ENCODE measurements around the gene VPS37B. TPM values are rescaled to one million over a fixed set of nuclear protein-coding genes. Genes with fewer than 3 reads are reported as not detected.
A peak's percentile ranks its signal among the peaks of the same experiment; 100 is the strongest.

VPS37B gene
- polyA plus RNA-seq, 1 of the 3 experiments (the other 2 are of a cell fraction): 41.1 TPM

DNA sequence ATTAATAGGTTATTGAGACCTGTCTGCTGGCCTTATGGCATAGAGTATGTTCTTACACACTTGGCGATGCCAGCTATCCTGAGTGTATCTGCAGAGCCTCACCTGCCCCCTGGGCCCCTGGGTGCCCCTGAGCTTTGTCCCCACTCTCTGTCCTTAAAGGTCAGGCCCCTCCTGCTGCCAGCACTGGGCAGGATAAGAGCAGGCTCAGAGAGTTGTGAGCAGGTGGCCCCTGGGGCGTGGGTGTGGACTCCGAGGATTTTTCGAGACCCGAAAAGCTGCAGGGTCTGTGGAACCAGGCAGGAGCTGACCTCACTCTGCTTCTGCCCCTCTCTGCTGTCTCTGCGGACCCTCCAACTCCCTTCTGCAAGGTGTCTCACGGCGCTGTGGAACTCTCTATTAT, 52.5 kb downstream of the VPS37B start (continued):
- TF ChIP-seq, protein P1, sequence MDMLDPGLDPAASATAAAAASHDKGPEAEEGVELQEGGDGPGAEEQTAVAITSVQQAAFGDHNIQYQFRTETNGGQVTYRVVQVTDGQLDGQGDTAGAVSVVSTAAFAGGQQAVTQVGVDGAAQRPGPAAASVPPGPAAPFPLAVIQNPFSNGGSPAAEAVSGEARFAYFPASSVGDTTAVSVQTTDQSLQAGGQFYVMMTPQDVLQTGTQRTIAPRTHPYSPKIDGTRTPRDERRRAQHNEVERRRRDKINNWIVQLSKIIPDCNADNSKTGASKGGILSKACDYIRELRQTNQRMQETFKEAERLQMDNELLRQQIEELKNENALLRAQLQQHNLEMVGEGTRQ (IDR thresholded peaks at IDR 0.05; ENCODE audit: borderline replicate concordance, low read depth, low read length): no peak
- no peak for TF ChIP-seq TAF1 (IDR thresholded peaks at IDR 0.05; ENCODE audit: borderline replicate concordance, low read depth, low read length)

DNA sequence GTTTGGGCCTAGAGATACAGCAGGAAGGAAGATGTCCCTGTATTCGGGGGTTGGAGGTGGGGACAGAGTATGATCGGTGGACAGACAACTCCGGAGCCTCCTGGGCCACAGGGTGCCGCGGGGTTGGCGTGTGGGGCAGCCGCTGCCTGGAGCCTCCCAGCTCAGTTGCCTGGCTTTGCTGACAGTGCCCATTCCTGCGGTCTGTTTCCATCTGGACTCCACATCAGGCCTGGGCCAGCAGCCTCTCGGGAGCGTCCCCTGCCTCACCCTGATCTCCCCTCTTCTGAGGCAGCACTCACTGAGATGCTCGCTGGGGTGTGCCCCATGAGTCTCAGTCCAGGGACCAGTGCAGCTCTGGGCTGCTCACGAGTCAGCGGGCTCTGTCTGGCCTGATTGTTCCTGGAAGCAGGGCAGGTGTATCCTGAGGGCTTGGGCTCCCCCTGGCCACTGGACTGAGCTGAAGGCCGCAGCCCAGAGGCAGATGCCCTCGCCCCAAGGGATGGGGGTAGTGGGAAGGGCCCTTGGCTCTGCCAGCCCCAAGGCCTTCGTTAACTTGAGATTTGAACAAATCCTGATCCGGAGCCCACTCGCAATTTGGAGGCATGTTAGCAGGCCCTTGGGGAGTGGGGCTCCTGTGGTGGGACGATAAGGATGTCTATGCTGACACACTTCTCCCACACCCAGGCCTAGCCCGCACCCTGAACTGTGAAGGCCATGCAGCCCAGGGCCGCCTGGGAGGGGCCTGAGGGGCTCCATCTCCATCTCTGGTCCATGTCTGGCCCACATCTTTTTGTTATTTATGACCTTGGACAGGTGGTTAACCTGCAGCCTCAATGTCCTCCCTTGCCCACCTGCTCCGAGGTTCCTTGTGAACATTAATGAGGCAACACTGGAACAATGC, 53.2 kb downstream of the VPS37B start:
- peak overlapping the region in 1 of 2 experiments; percentile 77; a peak in 2 of 4 replicates for H3K27ac ChIP-seq (ENCODE audit: low read depth in 2 of 2, low read length in 1 of 2)
- H3K36me3 ChIP-seq (replicated peaks in 1 of 2; ENCODE audit: control insufficient read depth in 1 of 2, insufficient read depth in 2 of 2, low read length in 1 of 2): no peaks in the 10 kb centered on the region
- no peak overlapping the region for H2AFZ ChIP-seq (ENCODE audit: low read depth)
- WGBS (ENCODE audit: low lambda C conversion rate): 80% methylated on average over 20 of the region's 22 CpGs
- peaks cover 11 to 65% of the 10 kb centered on the region in 2 experiments; a peak in 3 of 4 replicates for H3K4me1 ChIP-seq (ENCODE audit: control insufficient read depth in 1 of 2, insufficient read depth in 2 of 2, low read depth in 1 of 2, low read length in 1 of 2)
- peak; percentile 82 for DNase-seq
- ChIA-PET POLR2A (interaction anchor here (0.6 kb wide), 1 partner anchor 82 kb away, joined by 3 read pairs; no protein-coding TSS in a partner anchor), CTCF (interaction anchor here (1.0 to 2.4 kb wide), 8 partner anchors 10 to 205 kb away, joined by 3 to 15 read pairs (median 4); no protein-coding TSS in a partner anchor)
- H3K9me2 ChIP-seq: no peaks in the 10 kb centered on the region
- H3K4me3 ChIP-seq (ENCODE audit: low read depth in 2 of 2, low read length in 1 of 2): no peak overlapping the region
- no peak overlapping the region for H3K4me2 ChIP-seq
- H4K20me1 ChIP-seq (ENCODE audit: insufficient read depth): no peaks in the 10 kb centered on the region
- no peak overlapping the region for H3K9ac ChIP-seq
- H3K9me3 ChIP-seq: no peaks in the 10 kb centered on the region
- no peaks in the 10 kb centered on the region for H3K27me3 ChIP-seq (ENCODE audit: insufficient read depth)
- peaks cover 12% of the 10 kb centered on the region; the same call in 1 of the 2 replicates for H3K79me2 ChIP-seq (ENCODE audit: insufficient read depth)
- H3F3A ChIP-seq (replicated peaks; ENCODE audit: insufficient read depth): peaks cover 17% of the 10 kb centered on the region
- TF ChIP-seq RCOR1 (IDR thresholded peaks at IDR 0.05; ENCODE audit: low read length) (0 out of 2 replicates have a peak, but pooled peaks have one; percentile 6), CHD2 (IDR thresholded peaks at IDR 0.05; ENCODE audit: low read length, partially characterized antibody) (no peak), MXI1 (IDR thresholded peaks at IDR 0.05; ENCODE audit: low read depth, low read length) (peak; percentile 22; the same call in 1 of the 2 replicates)

GRCh38 chr12:122841544-122842321, 54.2 kb downstream of the VPS37B start:
- DNase-seq: peak; percentile 55
- H3K27me3 ChIP-seq (ENCODE audit: insufficient read depth): no peaks in the 10 kb centered on the region
- H4K20me1 ChIP-seq (ENCODE audit: insufficient read depth): no peaks in the 10 kb centered on the region
- H2AFZ ChIP-seq (ENCODE audit: low read depth): no peak overlapping the region
- H3K9ac ChIP-seq: no peak overlapping the region
- no peaks in the 10 kb centered on the region for H3K9me3 ChIP-seq
- no peaks in the 10 kb centered on the region for H3K36me3 ChIP-seq (replicated peaks in 1 of 2; ENCODE audit: control insufficient read depth in 1 of 2, insufficient read depth in 2 of 2, low read length in 1 of 2)
- CTCF ChIA-PET: interaction anchor here (1.0 to 2.4 kb wide), 6 partner anchors 11 to 204 kb away, joined by 3 to 15 read pairs (median 4); no protein-coding TSS in a partner anchor
- peaks cover 17% of the 10 kb centered on the region for H3F3A ChIP-seq (replicated peaks; ENCODE audit: insufficient read depth)
- POLR2A ChIA-PET: interaction anchor here (0.6 kb wide), 1 partner anchor 83 kb away, joined by 3 read pairs; no protein-coding TSS in a partner anchor
- peak overlapping the region; percentile 49 to 77 for H3K27ac ChIP-seq (ENCODE audit: low read depth in 2 of 2, low read length in 1 of 2)
- H3K4me1 ChIP-seq (ENCODE audit: control insufficient read depth in 1 of 2, insufficient read depth in 2 of 2, low read depth in 1 of 2, low read length in 1 of 2): peaks cover 14 to 66% of the 10 kb centered on the region in 2 experiments
- no peak overlapping the region for H3K4me3 ChIP-seq (ENCODE audit: low read depth in 2 of 2, low read length in 1 of 2)
- no peaks in the 10 kb centered on the region for H3K9me2 ChIP-seq
- peak overlapping the region; percentile 59 for H3K4me2 ChIP-seq
- 74% methylated on average over 13 of the region's 23 CpGs for WGBS (ENCODE audit: low lambda C conversion rate)
- peaks cover 21% of the 10 kb centered on the region for H3K79me2 ChIP-seq (ENCODE audit: insufficient read depth)
- TF ChIP-seq CHD2 (IDR thresholded peaks at IDR 0.05; ENCODE audit: low read length, partially characterized antibody) (no peak), POLR2AphosphoS5 (IDR thresholded peaks at IDR 0.05; ENCODE audit: low read depth, low read length) (no peak), JUND (IDR thresholded peaks at IDR 0.05) (peak; percentile 49; the same call in 1 of the 2 replicates), GABPA (IDR thresholded peaks at IDR 0.05; ENCODE audit: low read depth) (no peak), SIN3A (IDR thresholded peaks at IDR 0.05; ENCODE audit: borderline replicate concordance, low read depth, low read length) (no peak), FOXM1 (IDR thresholded peaks at IDR 0.05; ENCODE audit: low read depth) (no peak), GATA2 (CRISPR knock-in tag; IDR thresholded peaks at IDR 0.05) (no peak), RAD21 (IDR thresholded peaks at IDR 0.05; ENCODE audit: low read length) (no peak), MXI1 (IDR thresholded peaks at IDR 0.05; ENCODE audit: low read depth, low read length) (no peak), YY1 (IDR thresholded peaks at IDR 0.05; ENCODE audit: low read depth) (no peak), NRF1 (IDR thresholded peaks at IDR 0.05; ENCODE audit: low read depth, low read length) (no peak), TEAD4 (IDR thresholded peaks at IDR 0.05; ENCODE audit: borderline replicate concordance, insufficient read depth) (no peak), FOSL2 (IDR thresholded peaks at IDR 0.05; ENCODE audit: borderline replicate concordance, low read depth) (peak; percentile 47; the same call in 1 of the 2 replicates), PBX3 (IDR thresholded peaks at IDR 0.05) (peak; percentile 38; the same call in 1 of the 2 replicates), MAX (IDR thresholded peaks at IDR 0.05; ENCODE audit: low read depth) (no peak)

All from SK-N-SH (cell line).